OCI-LY7 (cell line): ENCODE data around the gene TMX4. TPM values are rescaled to one million over a fixed set of nuclear protein-coding genes. Genes with fewer than 3 reads are reported as not detected.

Source experiments
- BruUV-seq: library from RNA; stranded (reverse); fragments of 400-500 nt; replicated peaks from 2 replicates; lab custom pipeline; 2021; lab: Mats Ljungman, UMichigan
- CTCF ChIA-PET: fragments of 300-600 bp; sonication (Branson Sonifier 250); formaldehyde crosslinking; loops from one replicate; lab custom pipeline; 2022; ENCODE audit warnings: antibody characterized with exemption; ENCODE audit not compliant: unreplicated experiment; lab: Charles Lee
- POLR2A ChIA-PET: fragments of 300-600 bp; sonication (Branson Sonifier 250); formaldehyde crosslinking; loops from one replicate; lab custom pipeline; 2022; ENCODE audit warnings: antibody characterized with exemption; lab: Charles Lee
- DNase-seq: peaks from one replicate; pipeline ENCODE4 v3.0.0-alpha.2; 2015; ENCODE audit warnings: low spot score
- H2AFZ ChIP-seq: fragments of 200-600 bp; sonication (generic), shearing (Covaris generic); 2 replicates; pipeline ENCODE4 v1.6.1; 2014; ENCODE audit warnings: mild to moderate bottlenecking, antibody characterized with exemption, low read length, moderate library complexity
- H3K27ac ChIP-seq: fragments of 200-600 bp; sonication (generic); 2 replicates; pipeline ENCODE4 v1.5.1; 2014; ENCODE audit warnings: mixed run types, low read depth, mild to moderate bottlenecking, moderate library complexity, low read length, inconsistent platforms; ENCODE audit not compliant: poor library complexity, severe bottlenecking
- H3K36me3 ChIP-seq: fragments of 200-600 bp; sonication (generic); 2 replicates; pipeline ENCODE4 v1.6.1; 2014; ENCODE audit warnings: mild to moderate bottlenecking, antibody characterized with exemption, low read length, moderate library complexity, mixed read lengths; ENCODE audit not compliant: insufficient read depth
- H3K4me1 ChIP-seq: fragments of 200-600 bp; sonication (generic); 2 replicates; pipeline ENCODE4 v1.5.1; 2014; ENCODE audit warnings: mild to moderate bottlenecking, low read length; ENCODE audit not compliant: insufficient read depth, poor library complexity, severe bottlenecking
- H3K4me2 ChIP-seq: fragments of 200-600 bp; sonication (generic); 2 replicates; pipeline ENCODE4 v1.6.1; 2014; ENCODE audit warnings: mild to moderate bottlenecking, low read length
- H3K4me3 ChIP-seq: fragments of 200-600 bp; sonication (generic); 2 replicates; pipeline ENCODE4 v1.5.1; 2014; ENCODE audit warnings: mild to moderate bottlenecking, low read depth, low read length; ENCODE audit not compliant: poor library complexity, severe bottlenecking
- H3K79me2 ChIP-seq: fragments of 200-600 bp; sonication (generic); 2 replicates; pipeline ENCODE4 v1.6.1; 2016; ENCODE audit warnings: low read depth, mild to moderate bottlenecking, low read length, moderate library complexity, mixed read lengths; ENCODE audit not compliant: insufficient read depth
- H3K9me2 ChIP-seq: fragments of 200-600 bp; sonication (generic); 2 replicates; pipeline ENCODE4 v1.6.1; 2016; ENCODE audit warnings: mild to moderate bottlenecking, low read length, mixed read lengths; ENCODE audit not compliant: insufficient read depth
- H3K9me3 ChIP-seq: fragments of 200-600 bp; sonication (generic); 2 replicates; pipeline ENCODE4 v1.6.1; 2014; ENCODE audit warnings: mild to moderate bottlenecking, mixed run types, low read length, mixed read lengths
- H4K20me1 ChIP-seq: fragments of 200-600 bp; sonication (generic); 2 replicates; pipeline ENCODE4 v1.6.1; 2014; ENCODE audit warnings: mild to moderate bottlenecking, antibody characterized with exemption, low read length, moderate library complexity, mixed read lengths; ENCODE audit not compliant: insufficient read depth
- CTCF ChIP-seq: fragments of 200-600 bp; sonication (generic); conservative IDR thresholded peaks from 2 replicates; pipeline ENCODE4 v1.5.1; 2014; ENCODE audit warnings: mild to moderate bottlenecking, antibody characterized with exemption, low read length, moderate library complexity, mixed read lengths
- EZH2phosphoT487 ChIP-seq: fragments of 200-600 bp; sonication (generic); IDR thresholded peaks from 2 replicates; pipeline ENCODE4 v1.6.1; 2018; ENCODE audit warnings: low read depth, borderline replicate concordance, mild to moderate bottlenecking, mixed run types, antibody characterized with exemption, low read length, moderate library complexity, mixed read lengths
- intact Hi-C: fragments of 100-400 bp; cut with micrococcal nuclease; formaldehyde crosslinking; loops from one replicate; pipeline ENCODE4 v1.10.0; 2022; ENCODE audit not compliant: unreplicated experiment
- total RNA-seq, 2 experiments: library from RNA; depleted of rRNA in 1 of 2; stranded (reverse); fragments of >200 nt in 1 of 2; shearing (Covaris generic) in 1 of 2; gene quantifications; 2 replicates each; pipeline ENCODE4 v1.2.3, GENCODE V29; 2014 to 2022

The TMX4 gene
- total RNA-seq, 2 experiments from 2014 or later, result 22.4 to 71.3 TPM

- Histone ChIP-seq H3K9me3 (no peaks in the 10 kb centered on the region), H3K9me2 (no peaks in the 10 kb centered on the region), H3K4me1 (no peaks in the 10 kb centered on the region), H3K79me2 (peaks cover 40% of the 10 kb centered on the region; the same call in 1 of the 2 replicates), H3K36me3 (peaks cover 39% of the 10 kb centered on the region), H3K27ac (no peak overlapping the region), H2AFZ (no peak overlapping the region), H3K4me2 (no peak overlapping the region), H4K20me1 (peaks cover 2% of the 10 kb centered on the region; the same call in 1 of the 2 replicates), H3K4me3 (no peak overlapping the region)
- no peak for DNase-seq
- intact Hi-C loops, result no loop called here
- ChIA-PET CTCF (no interaction called here), POLR2A (interaction anchor here (0.6 kb wide), 1 partner anchor 395 kb away, joined by 3 read pairs; no protein-coding TSS in a partner anchor)
- no peak for TF ChIP-seq EZH2phosphoT487
- no peak for TF ChIP-seq CTCF
- BruUV-seq, result no TSS peak
These were observed 10.8 kb downstream of the TMX4 start for GRCh38 chr20:8008733-8009132.

GRCh38 chr20:8007490-8007889 is 12.1 kb downstream of the TMX4 start:
- intact Hi-C loops, result no loop called here
- no peak overlapping the region for H3K4me3 ChIP-seq
- H3K9me2 ChIP-seq, result no peaks in the 10 kb centered on the region
- H3K9me3 ChIP-seq, result no peaks in the 10 kb centered on the region
- H3K27ac ChIP-seq, result no peak overlapping the region
- H2AFZ ChIP-seq, result no peak overlapping the region
- ChIA-PET POLR2A (interaction anchor here (1.0 kb wide), 2 partner anchors 11 to 358 kb away, joined by 3 read pairs; no protein-coding TSS in a partner anchor), CTCF (no interaction called here)
- TF ChIP-seq EZH2phosphoT487 (no peak), CTCF (no peak)
- H3K4me1 ChIP-seq, result no peaks in the 10 kb centered on the region
- DNase-seq, result no peak
- BruUV-seq, result no TSS peak
- H3K79me2 ChIP-seq, result peaks cover 27% of the 10 kb centered on the region; the same call in 1 of the 2 replicates
- no peaks in the 10 kb centered on the region; the same call in 1 of the 2 replicates for H4K20me1 ChIP-seq
- H3K4me2 ChIP-seq, result no peak overlapping the region
- H3K36me3 ChIP-seq, result peaks cover 41% of the 10 kb centered on the region

- H3K27ac ChIP-seq, result no peak overlapping the region
- H3K4me1 ChIP-seq, result no peaks in the 10 kb centered on the region
- no peaks in the 10 kb centered on the region for H3K9me3 ChIP-seq
- intact Hi-C loops, result no loop called here
- H3K9me2 ChIP-seq, result no peaks in the 10 kb centered on the region
- H3K4me3 ChIP-seq, result no peak overlapping the region
- no peaks in the 10 kb centered on the region; the same call in 1 of the 2 replicates for H4K20me1 ChIP-seq
- POLR2A ChIA-PET, result no interaction called here
- BruUV-seq, result no TSS peak
- H3K4me2 ChIP-seq, result no peak overlapping the region
- H3K79me2 ChIP-seq, result peaks cover 11% of the 10 kb centered on the region; the same call in 1 of the 2 replicates
- no peak overlapping the region for H2AFZ ChIP-seq
- TF ChIP-seq CTCF (no peak), EZH2phosphoT487 (no peak)
- CTCF ChIA-PET, result no interaction called here
- no peak for DNase-seq
- peaks cover 58% of the 10 kb centered on the region for H3K36me3 ChIP-seq
These were observed 13.8 kb downstream of the TMX4 start for GRCh38 chr20:8005575-8006366.
